GM06990 (cell line): ENCODE data around the gene RAB11FIP5.
"Not testable (repeated sequence)": the region's sequence is repeated elsewhere in the genome, so short reads cannot be mapped to it uniquely, and the experiment has no call there.

Experiments
- DNase-seq: peaks from one replicate; pipeline ENCODE4 v3.0.0-alpha.2; 2011; ENCODE audit not compliant: insufficient read length; ENCODE audit errors: extremely low read depth
- H3K27me3 ChIP-seq: replicated peaks from 2 replicates; pipeline ENCODE4 v1.6.0; 2011; ENCODE audit warnings: low read length; ENCODE audit not compliant: control insufficient read depth, insufficient read depth
- H3K36me3 ChIP-seq: 2 replicates; pipeline ENCODE4 v1.5.1; 2011; ENCODE audit warnings: low read length; ENCODE audit not compliant: control insufficient read depth, insufficient read depth
- H3K4me3 ChIP-seq: replicated peaks from 2 replicates; pipeline ENCODE4 v1.5.1; 2011; ENCODE audit warnings: low read depth, mild to moderate bottlenecking, control low read depth, low read length
- CTCF ChIP-seq: IDR thresholded peaks from 2 replicates; pipeline ENCODE4 v1.5.1; 2011; ENCODE audit warnings: low read length, control low read depth, mild to moderate bottlenecking, inconsistent platforms; ENCODE audit not compliant: insufficient read depth, poor library complexity, severe bottlenecking

RAB11FIP5 gene

DNA sequence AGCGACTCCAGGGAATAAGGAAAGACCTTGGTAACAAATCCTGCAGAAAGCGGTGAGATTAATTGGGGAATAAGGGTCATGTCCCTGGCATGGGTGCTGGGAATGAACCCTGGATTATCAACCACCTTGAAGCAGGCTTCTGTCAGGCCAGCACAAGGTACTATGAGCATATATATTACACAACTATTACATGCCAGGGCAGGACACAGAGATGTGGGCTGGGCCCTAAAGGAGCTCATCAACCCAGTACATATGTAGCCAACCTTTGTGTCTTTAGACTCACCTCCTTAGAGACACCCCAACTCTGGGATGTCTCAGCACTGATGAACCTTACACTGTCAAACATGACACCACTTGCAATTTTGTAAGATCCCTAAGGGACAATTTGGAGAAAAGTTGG, 44.6 kb downstream of the RAB11FIP5 start:
- no peak for TF ChIP-seq CTCF
- no peak for DNase-seq
- H3K27me3 ChIP-seq = no peaks in the 10 kb centered on the region

GRCh38 chr2:73067043-73067442, 45.7 kb downstream of the RAB11FIP5 start:
- H3K36me3 ChIP-seq = no peaks in the 10 kb centered on the region
- no peak for TF ChIP-seq CTCF
- DNase-seq = no peak
- H3K27me3 ChIP-seq = no peaks in the 10 kb centered on the region
- no peak overlapping the region for H3K4me3 ChIP-seq

More for the DNA sequence above, 44.6 kb downstream of the RAB11FIP5 start:
- no peak overlapping the region for H3K4me3 ChIP-seq
- no peaks in the 10 kb centered on the region for H3K36me3 ChIP-seq

DNA sequence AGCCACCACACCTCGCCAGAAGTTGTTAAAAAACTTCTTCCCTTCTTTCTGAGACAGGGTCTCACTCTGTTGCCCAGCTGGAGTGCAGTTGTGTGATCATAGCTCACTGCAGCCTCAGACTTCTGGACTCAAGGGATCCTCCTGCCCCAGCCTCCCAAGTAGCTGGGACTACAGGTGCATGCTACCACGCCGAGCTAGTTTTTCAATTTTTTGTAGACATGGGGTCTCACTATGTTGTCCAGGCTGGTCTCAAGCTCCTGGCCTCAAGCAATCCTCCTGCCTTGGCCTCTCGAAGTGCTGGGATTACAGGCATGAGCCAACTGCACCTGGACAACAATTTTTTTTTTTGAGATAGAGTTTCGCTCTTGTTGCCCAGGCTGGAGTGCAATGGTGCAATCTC, 47.7 kb downstream of the RAB11FIP5 start:
- not testable (repeated sequence) for DNase-seq, H3K27me3 ChIP-seq, H3K36me3 ChIP-seq, H3K4me3 ChIP-seq

- TF ChIP-seq CTCF = no peak
- no peaks in the 10 kb centered on the region for H3K36me3 ChIP-seq
- no peak for DNase-seq
- no peak overlapping the region for H3K4me3 ChIP-seq
- no peaks in the 10 kb centered on the region for H3K27me3 ChIP-seq
Measured at GRCh38 chr2:73063909-73064875, 48.6 kb downstream of the RAB11FIP5 start.

DNA sequence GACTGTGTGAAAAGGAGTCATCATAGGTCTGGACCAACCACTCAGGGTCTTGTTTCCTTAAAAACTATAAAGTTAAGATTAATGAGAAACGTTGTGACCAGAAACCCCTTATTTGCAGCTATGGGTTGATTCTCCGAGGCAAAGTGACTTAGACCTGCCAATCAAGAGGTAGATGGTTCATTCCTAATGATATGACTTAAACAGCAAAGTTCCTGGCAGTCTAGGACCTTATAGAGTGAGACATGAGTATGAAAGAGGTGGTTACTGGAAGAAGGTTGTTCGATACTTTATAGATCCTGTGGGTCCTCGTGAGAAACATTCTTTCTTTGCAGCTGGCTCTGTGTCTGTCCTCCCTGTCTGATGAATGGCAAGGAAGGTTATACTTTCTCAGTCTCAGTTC, 49.3 kb downstream of the RAB11FIP5 start:
- Histone ChIP-seq H3K27me3 (no peaks in the 10 kb centered on the region), H3K4me3 (no peak overlapping the region), H3K36me3 (no peaks in the 10 kb centered on the region)
- no peak for TF ChIP-seq CTCF
- no peak for DNase-seq

- no peak for TF ChIP-seq CTCF
Measured at GRCh38 chr2:73059106-73059505, 53.6 kb downstream of the RAB11FIP5 start.

More at GRCh38 chr2:73059106-73059505, 53.6 kb downstream of the RAB11FIP5 start:
- H3K4me3 ChIP-seq = no peak overlapping the region
- no peak for DNase-seq
- no peaks in the 10 kb centered on the region; the same call in 1 of the 2 replicates for H3K36me3 ChIP-seq
- H3K27me3 ChIP-seq = no peaks in the 10 kb centered on the region
